Suprapubic skin (tissue), 4 donors: ENCODE data around the gene KBTBD12. TPM values are rescaled to one million over a fixed set of nuclear protein-coding genes. Genes with fewer than 3 reads are reported as not detected.
A peak's percentile ranks its signal among the peaks of the same experiment; 100 is the strongest.

Source experiments
- DNase-seq, 2 donors: peaks; one replicate each; pipeline ENCODE4 v3.0.0-alpha.2; 2019; ENCODE audit warnings: low spot score in 2 of 2
- H3K27ac ChIP-seq: fragments of 200-600 bp; sonication (generic); one replicate; pipeline ENCODE4 v1.5.1; 2019
- H3K27me3 ChIP-seq: fragments of 200-600 bp; sonication (generic); one replicate; pipeline ENCODE4 v1.5.1; 2019
- H3K36me3 ChIP-seq: fragments of 200-600 bp; sonication (generic); one replicate; pipeline ENCODE4 v1.5.1; 2019
- H3K4me1 ChIP-seq: fragments of 200-600 bp; sonication (generic); one replicate; pipeline ENCODE4 v1.5.1; 2019
- H3K4me3 ChIP-seq: fragments of 200-600 bp; sonication (generic); one replicate; pipeline ENCODE4 v1.5.1; 2019; ENCODE audit warnings: mild to moderate bottlenecking
- H3K9me3 ChIP-seq: fragments of 200-600 bp; sonication (generic); one replicate; pipeline ENCODE4 v1.5.1; 2019
- EP300 ChIP-seq: sonication (generic); formaldehyde crosslinking; IDR thresholded peaks from one replicate; pipeline ENCODE4 v1.6.1; 2017; ENCODE audit warnings: antibody characterized with exemption
- POLR2A ChIP-seq, 2 donors: fragments of 450-650 bp; IDR thresholded peaks; one replicate each; pipeline ENCODE4 v1.6.1; 2017; ENCODE audit warnings: antibody characterized with exemption in 2 of 2, mild to moderate bottlenecking in 2 of 2, moderate library complexity in 2 of 2
- POLR2AphosphoS5 ChIP-seq, 3 donors: sonication (generic); formaldehyde crosslinking; IDR thresholded peaks; one replicate each; pipeline ENCODE4 v1.6.1; 2017; ENCODE audit warnings: antibody characterized with exemption in 3 of 3
- WGBS: methylation state at CpG from one replicate; pipeline ENCODE4 v1.1.5; 2018; 5-methylcytosine and 5-hydroxymethylcytosine counted together
- total RNA-seq, 4 donors: library from RNA; depleted of rRNA; stranded (reverse); fragments of >200 nt; gene quantifications; one replicate each; pipeline ENCODE4 v1.1.0, GENCODE V29; 2016
- TF ChIP-seq, protein P1 (sequence below), 2 donors: fragments of 200-600 bp in 1 of 2; fragments of 450-650 bp in 1 of 2; sonication (generic) in 1 of 2; IDR thresholded peaks; one replicate each; pipeline ENCODE4 v1.5.1; 2016 to 2019; ENCODE audit warnings: antibody characterized with exemption in 2 of 2, mild to moderate bottlenecking in 1 of 2, moderate library complexity in 1 of 2

Gene KBTBD12
- total RNA-seq, 4 donors from 2014 or later: 0.72 TPM; not detected in 3

DNA sequence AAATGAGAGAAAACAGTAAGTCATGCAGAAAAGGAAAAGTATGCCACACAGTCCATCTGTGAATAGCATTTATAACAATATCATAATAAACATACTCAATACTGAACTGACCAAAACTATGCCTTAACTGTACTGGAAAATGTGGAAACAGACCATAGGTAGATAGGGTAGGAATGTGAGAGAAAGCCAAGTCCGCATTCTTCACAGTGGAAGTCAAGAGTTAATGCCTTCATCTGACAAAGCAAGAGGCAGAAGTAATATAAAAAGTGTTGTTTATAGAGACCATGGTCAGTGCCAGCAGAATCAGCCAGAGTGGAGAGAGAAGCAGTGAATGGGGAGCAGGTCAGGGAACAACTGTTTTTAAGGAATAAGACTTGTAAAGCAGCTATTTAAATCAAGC, 52.3 kb downstream of the KBTBD12 start:
- H3K4me1 ChIP-seq: no peaks in the 10 kb centered on the region
- 91% methylated on average over 1 of the region's 1 CpG for WGBS
- TF ChIP-seq EP300: no peak
- TF ChIP-seq POLR2AphosphoS5 (IDR thresholded peaks at IDR 0.05): no peak
- no peak for TF ChIP-seq POLR2A (IDR thresholded peaks at IDR 0.05)
- TF ChIP-seq, protein P1, sequence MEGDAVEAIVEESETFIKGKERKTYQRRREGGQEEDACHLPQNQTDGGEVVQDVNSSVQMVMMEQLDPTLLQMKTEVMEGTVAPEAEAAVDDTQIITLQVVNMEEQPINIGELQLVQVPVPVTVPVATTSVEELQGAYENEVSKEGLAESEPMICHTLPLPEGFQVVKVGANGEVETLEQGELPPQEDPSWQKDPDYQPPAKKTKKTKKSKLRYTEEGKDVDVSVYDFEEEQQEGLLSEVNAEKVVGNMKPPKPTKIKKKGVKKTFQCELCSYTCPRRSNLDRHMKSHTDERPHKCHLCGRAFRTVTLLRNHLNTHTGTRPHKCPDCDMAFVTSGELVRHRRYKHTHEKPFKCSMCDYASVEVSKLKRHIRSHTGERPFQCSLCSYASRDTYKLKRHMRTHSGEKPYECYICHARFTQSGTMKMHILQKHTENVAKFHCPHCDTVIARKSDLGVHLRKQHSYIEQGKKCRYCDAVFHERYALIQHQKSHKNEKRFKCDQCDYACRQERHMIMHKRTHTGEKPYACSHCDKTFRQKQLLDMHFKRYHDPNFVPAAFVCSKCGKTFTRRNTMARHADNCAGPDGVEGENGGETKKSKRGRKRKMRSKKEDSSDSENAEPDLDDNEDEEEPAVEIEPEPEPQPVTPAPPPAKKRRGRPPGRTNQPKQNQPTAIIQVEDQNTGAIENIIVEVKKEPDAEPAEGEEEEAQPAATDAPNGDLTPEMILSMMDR (IDR thresholded peaks at IDR 0.05): no peak
- H3K27ac ChIP-seq: no peak overlapping the region
- H3K36me3 ChIP-seq: no peaks in the 10 kb centered on the region
- no peak overlapping the region for H3K4me3 ChIP-seq
- no peaks in the 10 kb centered on the region for H3K9me3 ChIP-seq
- H3K27me3 ChIP-seq: no peaks in the 10 kb centered on the region
- DNase-seq: no peak

DNA sequence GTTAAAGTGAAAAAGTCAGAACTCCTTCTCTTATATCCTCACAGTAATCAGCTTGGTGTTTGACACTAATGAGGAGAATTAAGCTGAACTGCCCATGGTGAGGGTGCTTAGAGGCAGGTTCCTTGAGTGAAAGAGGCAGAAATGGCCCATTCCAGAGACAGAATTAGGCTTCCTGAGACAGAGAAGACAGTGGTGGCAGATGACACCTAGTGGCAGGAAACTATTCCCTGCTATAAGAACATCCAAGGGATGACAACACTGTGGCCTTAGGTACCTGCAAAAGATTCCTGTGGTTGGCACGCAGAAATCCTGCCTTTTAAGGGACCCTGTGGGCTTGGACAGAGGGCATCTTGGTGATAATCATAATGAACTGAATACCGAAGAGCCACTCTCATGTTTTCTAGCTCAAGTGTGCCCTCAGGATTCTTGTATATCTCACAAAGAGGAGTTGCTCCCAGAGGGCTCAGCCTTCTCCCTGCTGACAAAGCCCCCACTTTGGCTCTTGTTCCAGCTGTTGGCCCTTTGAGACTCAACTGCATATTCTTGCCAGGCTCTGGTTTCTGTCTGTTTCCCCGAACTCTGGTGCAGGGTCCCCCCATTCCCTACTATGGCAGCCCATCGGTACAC, 56.0 kb downstream of the KBTBD12 start:
- WGBS: 66% methylated on average over 4 of the region's 4 CpGs
- H3K4me3 ChIP-seq: no peak overlapping the region
- H3K36me3 ChIP-seq: no peaks in the 10 kb centered on the region
- H3K27me3 ChIP-seq: no peaks in the 10 kb centered on the region
- TF ChIP-seq, protein P1 (IDR thresholded peaks at IDR 0.05): peak; percentile 29 to 71
- TF ChIP-seq POLR2AphosphoS5 (IDR thresholded peaks at IDR 0.05): no peak
- no peak for DNase-seq
- no peaks in the 10 kb centered on the region for H3K4me1 ChIP-seq
- no peak overlapping the region for H3K27ac ChIP-seq
- no peaks in the 10 kb centered on the region for H3K9me3 ChIP-seq

DNA sequence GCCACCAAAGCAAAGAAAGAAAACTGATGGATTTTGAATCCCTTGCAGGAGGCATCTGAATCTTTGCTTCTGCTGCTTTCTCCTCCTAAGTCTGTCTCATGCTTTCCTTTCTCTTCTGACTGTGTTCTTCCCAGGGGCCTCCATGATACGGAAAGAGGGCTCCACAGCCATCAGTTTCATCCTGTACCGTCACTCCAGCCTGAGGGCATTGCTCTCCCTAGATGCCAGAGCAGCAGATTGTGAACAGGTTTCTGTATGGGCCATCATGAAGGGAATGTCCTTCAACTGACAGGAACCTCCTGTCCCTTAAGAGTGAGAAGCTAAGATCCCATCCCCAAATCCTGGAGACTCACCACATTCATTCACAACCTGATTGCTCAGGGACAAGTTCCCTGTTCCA, 59.2 kb downstream of the KBTBD12 start:
- no peaks in the 10 kb centered on the region for H3K9me3 ChIP-seq
- TF ChIP-seq, protein P1 (IDR thresholded peaks at IDR 0.05): no peak
- TF ChIP-seq POLR2AphosphoS5 (IDR thresholded peaks at IDR 0.05): no peak
- no peak for TF ChIP-seq EP300
- no peak for TF ChIP-seq POLR2A (IDR thresholded peaks at IDR 0.05)
- no peaks in the 10 kb centered on the region for H3K27me3 ChIP-seq
- no peak overlapping the region for H3K27ac ChIP-seq
- H3K36me3 ChIP-seq: no peaks in the 10 kb centered on the region
- no peaks in the 10 kb centered on the region for H3K4me1 ChIP-seq
- 57% methylated on average over 2 of the region's 2 CpGs for WGBS
- DNase-seq: no peak
- H3K4me3 ChIP-seq: no peak overlapping the region

DNA sequence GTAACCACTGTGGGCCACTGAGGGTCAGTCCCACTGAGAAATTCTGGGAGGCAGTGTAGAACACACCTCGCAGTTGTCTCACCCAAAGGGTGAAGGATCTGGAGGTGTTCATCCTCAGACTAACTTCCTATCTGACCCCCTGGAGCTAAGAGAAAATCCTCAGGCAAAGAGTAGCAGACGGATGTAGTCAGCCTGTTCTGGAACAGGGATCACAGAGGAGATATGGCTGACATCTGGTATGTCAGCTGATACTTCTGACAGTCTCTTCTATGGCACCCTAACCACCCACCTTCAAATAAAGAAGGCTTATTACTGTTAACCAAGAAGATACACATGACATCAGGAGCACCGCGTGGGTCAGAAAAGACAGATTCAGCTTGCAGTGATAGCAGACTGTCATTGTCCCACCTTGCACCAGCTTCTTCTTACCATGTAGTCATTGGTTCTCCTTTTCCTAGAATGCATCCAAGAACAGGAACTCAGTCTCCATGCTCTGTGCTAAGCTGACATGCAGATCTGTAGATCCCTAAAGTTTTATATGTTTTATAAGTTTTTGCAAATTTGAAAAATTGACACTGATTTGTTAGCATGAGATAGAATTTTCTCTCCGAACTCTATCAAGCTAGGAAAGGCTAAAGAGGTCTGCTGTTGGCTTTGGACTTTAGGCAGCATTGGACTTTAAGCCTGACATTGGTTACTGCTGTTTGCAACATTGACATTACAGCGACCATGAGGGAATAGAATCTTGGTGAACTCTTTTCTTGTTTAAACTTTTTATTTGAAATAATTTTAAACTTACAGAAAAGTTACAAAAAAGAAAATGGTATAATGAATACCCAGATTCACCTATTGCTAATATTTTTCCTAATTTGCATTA, 60.4 kb downstream of the KBTBD12 start:
- no peaks in the 10 kb centered on the region for H3K36me3 ChIP-seq
- no peaks in the 10 kb centered on the region for H3K4me1 ChIP-seq
- no peaks in the 10 kb centered on the region for H3K9me3 ChIP-seq
- H3K4me3 ChIP-seq: no peak overlapping the region
- H3K27ac ChIP-seq: no peak overlapping the region
- DNase-seq: no peak
- 80% methylated on average over 6 of the region's 6 CpGs for WGBS
- no peaks in the 10 kb centered on the region for H3K27me3 ChIP-seq
- TF ChIP-seq POLR2AphosphoS5 (IDR thresholded peaks at IDR 0.05): no peak
- TF ChIP-seq, protein P1 (IDR thresholded peaks at IDR 0.05): no peak
- no peak for TF ChIP-seq EP300
- no peak for TF ChIP-seq POLR2A (IDR thresholded peaks at IDR 0.05)

DNA sequence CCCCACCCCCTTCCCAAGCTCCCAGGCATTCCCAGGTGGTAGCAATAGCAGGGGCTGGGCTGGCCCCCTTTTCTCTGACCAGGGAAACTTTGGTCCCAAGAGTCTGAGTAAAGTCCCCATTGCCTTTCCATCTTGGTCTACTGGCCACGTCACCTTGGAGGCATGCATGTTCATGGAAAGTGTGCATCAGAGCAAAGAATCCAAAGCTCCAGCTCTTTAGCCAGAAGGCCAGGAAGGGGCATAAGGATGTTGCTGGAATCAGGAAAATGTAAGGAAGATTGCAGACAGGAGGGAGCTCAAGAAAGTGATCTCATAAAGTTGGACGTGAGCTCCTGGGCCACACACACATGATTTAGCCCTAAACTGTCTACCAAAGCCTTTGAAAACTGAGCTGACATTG, 63.6 kb downstream of the KBTBD12 start:
- TF ChIP-seq, protein P1 (IDR thresholded peaks at IDR 0.05): no peak
- TF ChIP-seq POLR2AphosphoS5 (IDR thresholded peaks at IDR 0.05): no peak
- TF ChIP-seq POLR2A (IDR thresholded peaks at IDR 0.05): no peak
- TF ChIP-seq EP300: no peak
- Histone ChIP-seq H3K27me3 (no peaks in the 10 kb centered on the region), H3K9me3 (no peaks in the 10 kb centered on the region), H3K27ac (no peak overlapping the region), H3K36me3 (no peaks in the 10 kb centered on the region), H3K4me3 (no peak overlapping the region), H3K4me1 (no peaks in the 10 kb centered on the region)
- WGBS: 94% methylated on average over 2 of the region's 2 CpGs
- no peak for DNase-seq
